Sigmoid colon (tissue), 7 donors: ENCODE measurements around the gene FAM163B. TPM values are rescaled to one million over a fixed set of nuclear protein-coding genes. Genes with fewer than 3 reads are reported as not detected.

Experiments
- DNase-seq: peaks from one replicate; pipeline ENCODE4 v3.0.0-alpha.2; 2019
- H3K27ac ChIP-seq, 4 donors: fragments of 200-600 bp; sonication (generic); one replicate each; pipeline ENCODE4 v1.5.1; 2016 to 2019; ENCODE audit warnings: mild to moderate bottlenecking in 1 of 4
- H3K27me3 ChIP-seq, 3 donors: fragments of 200-600 bp; sonication (generic); one replicate each; pipeline ENCODE4 v1.5.1; 2019; ENCODE audit warnings: mild to moderate bottlenecking in 1 of 3
- H3K36me3 ChIP-seq, 4 donors: fragments of 200-600 bp; sonication (generic); one replicate each; pipeline ENCODE4 v1.5.1; 2016 to 2019
- H3K4me1 ChIP-seq, 4 donors: fragments of 200-600 bp; sonication (generic); one replicate each; pipeline ENCODE4 v1.5.1; 2017 to 2019
- H3K4me3 ChIP-seq, 4 donors: fragments of 200-600 bp; sonication (generic); one replicate each; pipeline ENCODE4 v1.5.1; 2017 to 2019; ENCODE audit warnings: mild to moderate bottlenecking in 2 of 4, moderate library complexity in 1 of 4
- H3K9me3 ChIP-seq, 4 donors: fragments of 200-600 bp in 3 of 4; sonication (generic) in 3 of 4; one replicate each; pipeline versions ENCODE4 v1.5.1 to v1.6.1; 2013 to 2019
- EP300 ChIP-seq, 4 donors: sonication (generic); formaldehyde crosslinking; IDR thresholded peaks; one replicate each; pipeline ENCODE4 v1.6.1; 2017; ENCODE audit warnings: antibody characterized with exemption in 4 of 4
- POLR2A ChIP-seq, 2 donors: fragments of 450-650 bp; IDR thresholded peaks; one replicate each; pipeline ENCODE4 v1.6.1; 2016; ENCODE audit warnings: antibody characterized with exemption in 2 of 2, mild to moderate bottlenecking in 2 of 2, moderate library complexity in 2 of 2
- POLR2AphosphoS5 ChIP-seq, 4 donors: sonication (generic); formaldehyde crosslinking; IDR thresholded peaks; one replicate each; pipeline ENCODE4 v1.6.1; 2017; ENCODE audit warnings: antibody characterized with exemption in 4 of 4
- WGBS, 2 donors: extraction: QIAGEN DNeasy Blood & Tissue Kit; methylation state at CpG; one replicate each; pipeline ENCODE4 v1.1.7; 2013; 5-methylcytosine and 5-hydroxymethylcytosine counted together
- intact Hi-C: fragments of 100-400 bp; cut with DNase I; formaldehyde crosslinking; loops from one replicate; pipeline ENCODE4 v1.15.1; 2023
- polyA plus RNA-seq, 3 donors: library from polyadenylated mRNA; stranded (reverse); fragments of 200-250 nt; gene quantifications; one replicate each; pipeline ENCODE4 v1.2.3, GENCODE V29; 2013
- total RNA-seq, 4 donors: library from RNA; depleted of rRNA; stranded (reverse); fragments of >200 nt; gene quantifications; one replicate each; pipeline ENCODE4 v1.1.0, GENCODE V29; 2016
- TF ChIP-seq, protein P1 (sequence below), 4 experiments: fragments of 450-650 bp in 3 of 4; fragments of 200-600 bp in 1 of 4; IDR thresholded peaks; one replicate each; pipeline ENCODE4 v1.5.1; 2016 to 2019; ENCODE audit warnings: antibody characterized with exemption in 4 of 4, mild to moderate bottlenecking in 3 of 4, moderate library complexity in 2 of 4
- donor health status: healthy with polysubstance abuse.
- donor health status: Bipolar disorder and iron deficiency.
- donor health status: healthy.

FAM163B gene
- total and polyA plus RNA-seq, 7 donors, result 0.29 to 2.4 (median 1.2) TPM; not detected in 1

DNA sequence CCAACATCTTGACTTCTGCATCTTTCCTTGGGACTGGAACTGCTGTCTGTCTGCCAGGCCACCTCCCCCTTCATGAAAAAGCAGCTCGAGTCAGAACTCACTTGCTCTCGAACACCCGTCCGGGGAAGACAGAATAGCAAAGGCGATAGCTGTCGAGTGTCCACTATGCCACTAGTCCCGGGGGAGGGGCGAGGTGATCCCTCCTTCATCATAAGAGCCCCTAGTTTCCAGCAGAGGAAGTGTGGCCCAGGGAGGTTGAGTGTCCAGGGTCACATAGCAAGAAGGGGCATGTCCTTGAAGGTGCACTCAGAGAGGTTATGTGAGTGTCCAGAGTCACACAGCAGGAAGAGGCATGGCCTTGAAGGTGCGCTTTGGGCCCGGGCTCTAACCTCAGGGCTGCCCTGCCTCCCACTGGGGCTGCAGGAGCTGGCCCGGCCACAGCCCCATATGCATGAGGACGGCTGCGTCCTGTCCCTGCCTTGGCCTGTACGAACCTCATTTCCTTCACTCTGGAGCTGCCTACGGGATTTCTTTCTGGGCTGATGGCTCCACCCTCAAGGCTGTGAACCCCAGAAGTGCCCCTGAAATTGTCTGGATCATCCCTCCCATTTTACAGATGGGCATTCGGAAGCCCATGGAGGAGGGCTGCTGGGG lies 33.6 kb upstream of the FAM163B start:
- no peaks in the 10 kb centered on the region for H3K36me3 ChIP-seq
- no peaks in the 10 kb centered on the region for H3K4me1 ChIP-seq
- H3K27ac ChIP-seq, result no peak overlapping the region
- H3K4me3 ChIP-seq, result no peak overlapping the region
- DNase-seq, result no peak
- no peak for TF ChIP-seq POLR2AphosphoS5 (IDR thresholded peaks at IDR 0.05)
- TF ChIP-seq, protein P1, sequence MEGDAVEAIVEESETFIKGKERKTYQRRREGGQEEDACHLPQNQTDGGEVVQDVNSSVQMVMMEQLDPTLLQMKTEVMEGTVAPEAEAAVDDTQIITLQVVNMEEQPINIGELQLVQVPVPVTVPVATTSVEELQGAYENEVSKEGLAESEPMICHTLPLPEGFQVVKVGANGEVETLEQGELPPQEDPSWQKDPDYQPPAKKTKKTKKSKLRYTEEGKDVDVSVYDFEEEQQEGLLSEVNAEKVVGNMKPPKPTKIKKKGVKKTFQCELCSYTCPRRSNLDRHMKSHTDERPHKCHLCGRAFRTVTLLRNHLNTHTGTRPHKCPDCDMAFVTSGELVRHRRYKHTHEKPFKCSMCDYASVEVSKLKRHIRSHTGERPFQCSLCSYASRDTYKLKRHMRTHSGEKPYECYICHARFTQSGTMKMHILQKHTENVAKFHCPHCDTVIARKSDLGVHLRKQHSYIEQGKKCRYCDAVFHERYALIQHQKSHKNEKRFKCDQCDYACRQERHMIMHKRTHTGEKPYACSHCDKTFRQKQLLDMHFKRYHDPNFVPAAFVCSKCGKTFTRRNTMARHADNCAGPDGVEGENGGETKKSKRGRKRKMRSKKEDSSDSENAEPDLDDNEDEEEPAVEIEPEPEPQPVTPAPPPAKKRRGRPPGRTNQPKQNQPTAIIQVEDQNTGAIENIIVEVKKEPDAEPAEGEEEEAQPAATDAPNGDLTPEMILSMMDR (IDR thresholded peaks at IDR 0.05), result no peak
- no peak for TF ChIP-seq EP300 (IDR thresholded peaks at IDR 0.05)
- TF ChIP-seq POLR2A (IDR thresholded peaks at IDR 0.05), result no peak
- no peaks in the 10 kb centered on the region for H3K9me3 ChIP-seq
- 67 to 76% methylated on average over 16 of the region's 16 CpGs for WGBS, 2 donors
- intact Hi-C loops, result no loop called here
- H3K27me3 ChIP-seq, result peaks cover 0 to 10% (median 0%) of the 10 kb centered on the region in 3 donors

DNA sequence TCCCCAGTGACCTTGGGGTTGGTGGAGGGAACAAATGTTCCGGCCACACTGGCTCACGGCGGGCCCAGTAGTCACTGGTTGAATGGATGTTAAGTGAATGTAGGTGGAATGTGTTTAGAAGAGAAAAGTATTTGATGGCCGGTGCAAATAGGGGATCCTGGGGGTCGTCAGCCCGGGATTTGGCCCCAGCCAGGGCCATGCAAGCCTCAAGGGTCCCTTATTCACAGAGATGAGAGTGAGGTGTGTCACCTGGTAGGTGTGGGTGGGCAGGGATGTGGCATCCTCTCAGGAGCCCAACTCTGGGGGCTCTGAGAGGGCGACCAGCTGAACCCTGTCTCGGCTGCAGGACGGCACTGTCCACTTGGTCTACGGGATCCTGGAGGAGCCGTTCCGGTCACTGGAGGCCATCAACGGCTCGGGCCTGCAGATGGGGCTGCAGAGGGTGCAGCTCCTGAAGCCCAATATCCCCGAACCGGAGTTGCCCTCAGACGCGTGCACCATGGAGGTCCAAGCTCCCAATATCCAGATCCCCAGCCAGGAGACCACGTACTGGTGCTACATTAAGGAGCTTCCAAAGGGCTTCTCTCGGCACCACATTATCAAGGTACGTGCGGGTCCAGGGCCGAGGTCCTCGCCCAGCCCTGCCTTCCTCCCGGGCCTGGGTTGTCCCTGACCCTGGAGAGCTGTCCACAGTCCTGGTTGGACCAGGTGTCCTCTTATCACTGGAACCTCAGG lies 32.8 kb upstream of the FAM163B start:
- intact Hi-C loops, result no loop called here
- Histone ChIP-seq H3K4me3 (no peak overlapping the region), H3K27ac (no peak overlapping the region), H3K9me3 (no peaks in the 10 kb centered on the region), H3K27me3 (peaks cover 0 to 5% (median 0%) of the 10 kb centered on the region in 3 donors), H3K4me1 (no peaks in the 10 kb centered on the region), H3K36me3 (no peaks in the 10 kb centered on the region)
- 84 to 90% methylated on average over 25 of the region's 25 CpGs for WGBS, 2 donors
- TF ChIP-seq, protein P1 (IDR thresholded peaks at IDR 0.05), result no peak
- TF ChIP-seq POLR2A (IDR thresholded peaks at IDR 0.05) (no peak), POLR2AphosphoS5 (IDR thresholded peaks at IDR 0.05) (no peak), EP300 (IDR thresholded peaks at IDR 0.05) (no peak)
- DNase-seq, result no peak

DNA sequence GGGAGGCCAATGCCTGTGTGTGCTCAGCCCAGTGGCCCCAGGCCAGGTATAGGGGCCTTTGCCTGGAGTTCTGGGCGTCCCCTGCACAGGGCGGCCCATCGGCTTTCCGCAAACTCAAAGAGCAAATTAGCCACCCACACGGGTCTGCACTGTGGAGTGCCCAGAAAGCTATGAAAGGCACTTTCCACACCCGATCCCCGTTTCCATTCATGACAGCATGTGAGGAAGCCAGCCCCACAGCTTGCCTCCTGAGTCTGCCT lies 32.1 kb upstream of the FAM163B start:
- intact Hi-C loops, result no loop called here
- Histone ChIP-seq H3K27ac (no peak overlapping the region), H3K27me3 (peaks cover 0 to 7% (median 0%) of the 10 kb centered on the region in 3 donors), H3K9me3 (no peaks in the 10 kb centered on the region), H3K4me1 (no peaks in the 10 kb centered on the region), H3K4me3 (no peak overlapping the region), H3K36me3 (no peaks in the 10 kb centered on the region)
- WGBS, 2 donors, result 80 to 90% methylated on average over 7 of the region's 7 CpGs
- no peak for DNase-seq
- TF ChIP-seq POLR2A (IDR thresholded peaks at IDR 0.05), result no peak

- 69 to 83% methylated on average over 13 of the region's 13 CpGs for WGBS, 2 donors
- TF ChIP-seq POLR2AphosphoS5 (IDR thresholded peaks at IDR 0.05) (no peak), EP300 (IDR thresholded peaks at IDR 0.05) (no peak), POLR2A (IDR thresholded peaks at IDR 0.05) (no peak)
- TF ChIP-seq, protein P1 (IDR thresholded peaks at IDR 0.05), result no peak
These were observed 31.6 kb upstream of the FAM163B start for GRCh38 chr9:133640580-133641395.

GRCh38 chr9:133640160-133640559 lies 31.0 kb upstream of the FAM163B start:
- H3K4me1 ChIP-seq, result no peaks in the 10 kb centered on the region
- no peak for TF ChIP-seq POLR2A (IDR thresholded peaks at IDR 0.05)
- TF ChIP-seq EP300 (IDR thresholded peaks at IDR 0.05), result no peak
- TF ChIP-seq POLR2AphosphoS5 (IDR thresholded peaks at IDR 0.05), result no peak
- TF ChIP-seq, protein P1 (IDR thresholded peaks at IDR 0.05), result no peak
- H3K9me3 ChIP-seq, result no peaks in the 10 kb centered on the region
- intact Hi-C loops, result no loop called here
- no peak overlapping the region for H3K4me3 ChIP-seq
- H3K27me3 ChIP-seq, result peaks cover 0 to 9% (median 0%) of the 10 kb centered on the region in 3 donors
- no peaks in the 10 kb centered on the region for H3K36me3 ChIP-seq
- 83 to 93% methylated on average over 7 of the region's 7 CpGs for WGBS, 2 donors
- DNase-seq, result no peak
- no peak overlapping the region for H3K27ac ChIP-seq

More at GRCh38 chr9:133640580-133641395, 31.6 kb upstream of the FAM163B start:
- no peak overlapping the region for H3K27ac ChIP-seq
- intact Hi-C loops, result no loop called here
- no peak for DNase-seq
- no peaks in the 10 kb centered on the region for H3K36me3 ChIP-seq
- no peaks in the 10 kb centered on the region for H3K9me3 ChIP-seq
- H3K27me3 ChIP-seq, result peaks cover 0 to 9% (median 0%) of the 10 kb centered on the region in 3 donors
- no peak overlapping the region for H3K4me3 ChIP-seq
- H3K4me1 ChIP-seq, result no peaks in the 10 kb centered on the region
